HUDEP-2 (cell line): ENCODE data around the gene ANO1.

Experiments
- DNase-seq, 76 experiments: peaks; one replicate each; lab custom pipeline; 2025; ENCODE audit not compliant: unreplicated experiment in 76 of 76; lab: John Stamatoyannopoulos, UW

Gene ANO1

DNA sequence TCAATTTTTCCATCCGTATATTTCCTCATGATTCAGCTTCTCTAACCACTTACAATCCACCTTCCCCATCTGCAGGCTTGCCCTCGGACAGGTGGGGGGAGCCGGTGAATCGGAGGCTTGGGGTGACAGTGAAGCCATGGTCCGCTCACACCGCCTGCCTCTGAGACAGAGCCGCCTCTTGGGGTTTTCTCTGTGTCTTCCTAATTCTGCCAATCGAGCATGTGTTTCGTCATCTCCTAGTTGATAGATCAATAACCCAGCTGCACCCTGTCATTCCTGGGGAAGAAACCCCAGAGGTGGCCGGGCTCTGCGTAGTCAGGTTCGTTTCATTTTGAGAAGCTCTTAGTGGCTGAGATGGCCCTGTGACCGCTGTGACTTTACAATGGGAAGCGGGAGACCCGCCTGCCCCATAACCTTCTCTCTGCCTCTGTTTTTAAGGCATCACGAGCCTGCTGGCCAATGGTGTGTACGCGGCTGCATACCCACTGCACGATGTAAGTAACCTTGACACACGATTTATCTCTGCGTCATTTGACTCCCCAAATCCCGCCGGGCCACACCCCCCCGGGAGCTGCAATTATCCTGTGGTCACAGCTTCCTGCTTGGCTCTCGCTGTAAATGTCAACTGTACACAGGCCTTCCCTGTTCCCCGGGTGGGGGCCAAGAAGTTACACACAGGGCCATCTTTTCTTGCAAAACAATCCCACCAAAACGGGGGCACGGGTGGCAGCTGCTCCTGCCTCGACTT is 33.3 kb downstream of the ANO1 start:
- DNase-seq = no peak

- DNase-seq = no peak
These were observed 33.9 kb downstream of the ANO1 start for GRCh38 chr11:70112017-70112434.

GRCh38 chr11:70113801-70114200 is 35.7 kb downstream of the ANO1 start:
- no peak for DNase-seq

DNA sequence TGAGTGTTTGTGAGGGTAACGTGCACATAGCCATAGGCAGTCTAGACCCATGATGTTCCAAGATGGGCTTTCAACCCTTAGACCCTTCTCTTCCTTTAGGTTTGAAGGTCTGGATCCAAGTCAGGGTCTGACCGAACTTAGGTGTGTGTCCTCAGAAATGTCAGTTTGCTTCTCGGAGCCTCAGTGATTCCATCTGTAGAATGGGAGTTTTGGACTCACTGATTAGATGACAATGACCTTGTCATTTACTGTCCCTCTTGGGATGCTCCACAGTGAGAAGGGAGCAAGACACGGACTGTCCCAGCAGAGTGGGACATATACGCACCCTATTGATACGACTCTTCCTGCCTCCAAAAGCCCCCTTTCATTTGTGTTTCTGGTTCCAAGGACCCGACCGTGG is 37.7 kb downstream of the ANO1 start:
- no peak for DNase-seq

GRCh38 chr11:70116386-70117065 is 38.4 kb downstream of the ANO1 start:
- DNase-seq = no peak

GRCh38 chr11:70117567-70118145 is 39.5 kb downstream of the ANO1 start:
- no peak for DNase-seq

- DNase-seq = no peak
These were observed 40.5 kb downstream of the ANO1 start for GRCh38 chr11:70118642-70119041.

GRCh38 chr11:70119502-70119901 is 41.4 kb downstream of the ANO1 start:
- no peak for DNase-seq

DNA sequence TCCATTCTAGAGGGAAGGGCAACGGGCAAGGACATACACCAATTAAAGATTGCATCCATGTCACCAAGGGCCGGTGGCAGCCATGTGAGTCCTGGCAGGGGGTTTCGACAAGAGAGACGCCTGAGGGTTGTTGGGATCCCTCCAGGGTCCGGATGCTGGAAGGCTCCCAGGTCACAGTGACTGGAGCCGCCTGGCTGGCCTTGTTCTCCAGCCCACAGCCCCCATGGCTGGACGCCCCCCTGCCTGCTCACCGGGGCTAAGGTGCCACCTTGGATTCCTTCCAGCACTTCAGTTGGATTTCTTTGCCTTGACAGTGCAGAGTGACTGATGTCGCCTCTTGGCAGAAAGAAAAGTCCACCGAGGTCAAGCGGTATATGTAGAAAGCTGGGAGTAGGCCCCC is 42.6 kb downstream of the ANO1 start:
- DNase-seq = no peak

DNA sequence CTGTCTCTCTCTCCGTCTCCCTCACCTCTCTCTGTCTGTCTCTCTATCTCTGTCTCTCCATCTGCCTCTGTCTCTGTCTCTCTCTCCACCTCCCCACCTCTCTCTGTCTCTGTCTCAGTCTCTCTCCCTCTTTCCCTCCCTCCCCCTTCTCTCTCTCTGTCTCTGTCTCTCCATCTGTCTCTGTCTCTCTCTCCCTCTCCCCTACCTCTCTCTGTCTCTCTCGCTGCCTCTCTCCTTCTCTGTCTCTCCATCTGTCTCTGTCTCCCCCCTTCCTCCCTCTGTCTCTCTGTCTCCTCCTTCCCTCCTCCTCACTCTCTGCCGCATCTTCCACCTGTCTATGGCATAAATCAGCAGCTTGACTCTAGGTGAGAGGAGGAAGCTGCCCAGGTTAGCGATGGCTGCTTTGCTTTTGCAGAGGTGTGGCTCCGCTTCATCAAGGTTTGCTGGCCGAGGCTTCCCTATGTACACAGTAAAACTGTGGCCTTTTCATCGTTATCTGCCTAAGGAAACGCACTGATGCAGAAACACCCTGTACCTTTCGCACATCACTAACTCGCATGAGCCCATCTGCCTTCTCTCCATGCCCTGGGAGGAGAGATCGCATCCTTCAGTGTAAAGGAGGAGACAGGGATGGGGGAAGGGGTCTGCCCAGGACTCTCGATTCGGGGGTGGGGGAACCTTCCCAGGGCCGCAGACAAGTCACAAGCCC is 44.5 kb downstream of the ANO1 start:
- no peak for DNase-seq

DNA sequence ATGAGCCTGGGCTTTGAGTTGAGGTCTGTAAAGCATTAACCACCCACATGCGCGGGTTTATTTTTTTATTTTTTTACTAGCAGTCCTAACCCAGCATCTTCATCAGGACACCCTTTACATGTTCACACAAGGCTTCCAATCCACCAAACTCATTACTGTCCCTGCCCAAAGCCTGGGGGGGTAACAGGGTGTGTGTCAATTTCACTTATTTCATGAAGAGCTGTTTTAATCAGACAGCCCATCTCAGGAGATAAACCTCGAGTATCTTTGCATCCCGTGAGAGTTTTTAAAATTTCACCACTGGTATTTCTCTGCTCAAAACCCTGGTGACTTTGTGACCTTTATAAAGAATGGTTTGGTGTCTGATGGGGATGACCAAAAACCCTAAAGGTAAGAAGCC is 45.6 kb downstream of the ANO1 start:
- no peak for DNase-seq

- DNase-seq = no peak
These were observed 46.3 kb downstream of the ANO1 start for GRCh38 chr11:70124321-70125000.

DNA sequence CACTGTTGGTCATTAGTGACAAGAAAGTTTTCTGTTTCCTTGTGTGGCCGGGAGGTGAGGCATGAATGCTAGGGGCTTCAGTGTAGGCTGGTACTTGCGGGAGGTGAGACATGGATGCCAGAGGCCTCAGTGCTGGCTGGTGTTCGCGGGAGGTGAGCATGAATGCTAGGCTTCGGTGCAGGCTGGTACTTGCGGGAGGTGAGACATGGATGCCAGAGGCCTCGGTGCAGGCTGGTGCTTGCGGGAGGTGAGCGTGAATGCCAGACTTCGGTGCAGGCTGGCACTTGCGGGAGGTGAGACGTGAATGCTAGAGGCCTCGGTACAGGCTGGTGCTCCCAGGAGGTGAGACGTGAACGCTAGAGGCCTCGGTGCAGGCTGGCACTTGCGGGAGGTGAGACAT is 48.4 kb downstream of the ANO1 start:
- no peak for DNase-seq

GRCh38 chr11:70127653-70128434 is 49.7 kb downstream of the ANO1 start:
- DNase-seq = no peak

DNA sequence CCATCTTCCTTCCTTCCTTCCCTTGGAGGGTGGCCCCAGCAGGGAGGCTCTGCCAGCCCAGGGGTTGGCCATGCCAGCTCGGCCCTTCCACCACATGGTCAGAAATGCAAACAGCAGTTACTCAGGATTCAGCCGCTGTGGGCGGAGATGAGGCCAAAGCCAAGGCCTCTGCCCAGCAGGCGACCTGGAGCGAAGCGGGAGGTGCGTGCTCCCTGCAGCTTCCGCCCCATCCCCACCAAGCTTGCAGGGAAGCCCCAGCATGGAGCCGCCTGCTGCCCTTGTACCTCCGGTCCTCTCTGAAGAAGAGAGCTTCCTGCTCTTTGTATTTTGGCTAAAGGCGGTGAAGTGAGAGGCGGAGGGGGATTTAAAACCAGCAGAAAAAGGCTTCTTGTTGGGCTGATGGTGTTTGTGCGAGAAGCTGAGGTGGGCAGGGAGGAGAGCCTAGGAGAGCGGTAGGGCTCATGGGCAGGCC is 50.4 kb downstream of the ANO1 start:
- DNase-seq = no peak

DNA sequence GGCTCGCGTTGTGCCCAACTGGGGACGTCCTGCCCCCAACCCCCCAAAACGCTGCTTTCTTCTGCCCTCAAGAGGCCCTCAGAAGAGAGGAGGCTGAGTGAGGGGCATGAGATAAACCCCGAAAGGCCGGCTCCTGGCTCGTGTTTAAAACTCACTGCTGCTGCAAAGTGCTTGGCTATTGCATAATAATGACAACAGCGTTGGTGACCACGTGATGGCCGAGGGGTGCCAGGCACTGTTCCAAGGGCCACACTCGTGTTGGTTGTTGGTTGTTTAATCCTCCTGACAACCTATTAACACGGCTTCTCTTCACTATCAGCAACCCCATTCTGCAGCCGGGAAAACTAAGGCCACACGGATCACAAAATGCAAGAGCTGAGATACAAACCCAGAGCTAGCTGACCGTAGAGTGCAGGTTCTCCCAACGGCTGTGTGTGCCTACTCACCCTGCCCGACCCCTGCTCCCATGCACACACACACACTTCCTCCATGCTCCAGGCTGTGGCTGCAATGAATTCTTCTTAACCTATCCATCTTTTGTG is 51.0 kb downstream of the ANO1 start:
- DNase-seq = no peak

- no peak for DNase-seq
These were observed 52.5 kb downstream of the ANO1 start for GRCh38 chr11:70130636-70131035.

DNA sequence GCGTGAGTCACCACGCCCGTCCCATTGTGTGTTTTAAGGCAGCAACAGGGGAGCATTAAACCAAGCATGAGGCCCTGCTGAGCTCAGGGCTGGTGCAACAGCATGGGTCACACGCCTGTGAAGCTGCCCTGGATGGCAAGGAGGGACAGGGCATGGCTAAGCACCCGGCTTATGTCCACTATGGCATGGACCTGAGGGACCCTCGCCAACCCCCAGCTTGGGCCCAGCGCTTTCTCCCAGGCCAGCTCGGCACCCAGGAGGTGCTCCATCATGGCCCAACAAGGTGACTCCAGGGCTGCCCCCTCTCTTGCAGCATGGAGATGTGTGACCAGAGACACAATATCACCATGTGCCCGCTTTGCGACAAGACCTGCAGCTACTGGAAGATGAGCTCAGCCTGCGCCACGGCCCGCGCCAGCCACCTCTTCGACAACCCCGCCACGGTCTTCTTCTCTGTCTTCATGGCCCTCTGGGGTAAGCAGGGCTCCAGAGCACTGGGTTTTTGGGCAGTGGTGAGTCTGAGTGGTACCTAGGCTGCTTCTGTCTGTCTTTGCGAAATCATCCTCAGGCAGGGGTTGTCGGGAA is 53.6 kb downstream of the ANO1 start:
- no peak for DNase-seq

GRCh38 chr11:70132641-70133040 is 54.5 kb downstream of the ANO1 start:
- no peak for DNase-seq
